ENCODE measurements around the gene EPB41L1. TPM values are rescaled to one million over a fixed set of nuclear protein-coding genes. Genes with fewer than 3 reads are reported as not detected.
A peak's percentile ranks its signal among the peaks of the same experiment; 100 is the strongest.

Gene EPB41L1
- polyA plus RNA-seq, 1 donor from 2014 or later, result 0.83 TPM

DNA sequence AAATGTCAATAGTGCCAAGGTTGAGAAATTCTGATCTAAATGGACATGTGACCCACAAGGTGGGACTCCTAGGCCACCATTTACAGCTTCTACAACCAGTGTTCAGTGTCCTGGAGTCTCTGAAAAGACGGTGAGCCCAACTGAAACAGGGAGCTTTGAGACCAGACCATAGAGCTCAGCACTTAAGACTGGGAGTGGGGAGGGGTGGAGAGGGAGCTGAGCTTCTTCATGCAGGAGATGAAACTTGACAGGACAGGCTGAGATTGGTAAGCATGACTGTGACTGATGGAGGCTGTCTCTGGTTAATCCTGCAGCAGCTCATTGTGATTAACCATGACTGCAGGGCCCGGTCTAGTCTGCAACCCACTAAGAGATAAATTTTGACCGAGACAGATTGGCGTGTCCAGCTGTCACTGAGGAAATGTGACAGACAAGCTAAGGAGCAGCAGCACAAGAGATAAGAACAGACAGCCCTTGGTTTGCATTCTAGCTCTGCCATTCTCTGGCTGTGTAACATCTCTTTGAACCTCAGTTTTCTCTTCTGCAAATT lies 80.3 kb downstream of the EPB41L1 start:
- peak overlapping the region in 3 of 4 donors; percentile 57 to 76 (median 66) for H3K4me3 Mint-ChIP-seq
- peak overlapping the region in 1 of 3 donors; percentile 23 for H3K27ac Mint-ChIP-seq
- H3K36me3 Mint-ChIP-seq, result peaks cover 2% of the 10 kb centered on the region
- H3K27me3 Mint-ChIP-seq, result peaks cover 1% of the 10 kb centered on the region
- H3K4me1 Mint-ChIP-seq, result peaks cover 20 to 29% (median 25%) of the 10 kb centered on the region in 3 donors
- no peaks in the 10 kb centered on the region for H3K9me3 Mint-ChIP-seq

- peaks cover 1% of the 10 kb centered on the region for H3K27me3 Mint-ChIP-seq
Observed at GRCh38 chr20:36235892-36236785, 81.6 kb downstream of the EPB41L1 start, which contains the start of gene AAR2. Gene AAR2, plus strand, starts transcription at chr20:36236478. Its CDS starts 3,391 bp downstream, at chr20:36239869.

GRCh38 chr20:36236786-36237121 lies 82.2 kb downstream of the EPB41L1 start:
- no peaks in the 10 kb centered on the region for H3K9me3 Mint-ChIP-seq
- no peaks in the 10 kb centered on the region for H3K27me3 Mint-ChIP-seq
- H3K4me1 Mint-ChIP-seq, result peaks cover 22 to 29% (median 29%) of the 10 kb centered on the region in 3 donors
- H3K36me3 Mint-ChIP-seq, result peaks cover 2% of the 10 kb centered on the region
- peak overlapping the region; percentile 91 to 98 (median 98) for H3K4me3 Mint-ChIP-seq
- peak overlapping the region; percentile 1 to 91 (median 65) for H3K27ac Mint-ChIP-seq

More at GRCh38 chr20:36235892-36236785, 81.6 kb downstream of the EPB41L1 start, which contains the start of gene AAR2:
- Mint-ChIP-seq H3K36me3 (peaks cover 2% of the 10 kb centered on the region), H3K27ac (peak within 1 kb of the TSS; percentile 1 to 91 (median 65)), H3K4me3 (peak within 1 kb of the TSS; percentile 91 to 98 (median 98)), H3K4me1 (peaks cover 22 to 29% (median 29%) of the 10 kb centered on the region in 3 donors), H3K9me3 (no peaks in the 10 kb centered on the region)

DNA sequence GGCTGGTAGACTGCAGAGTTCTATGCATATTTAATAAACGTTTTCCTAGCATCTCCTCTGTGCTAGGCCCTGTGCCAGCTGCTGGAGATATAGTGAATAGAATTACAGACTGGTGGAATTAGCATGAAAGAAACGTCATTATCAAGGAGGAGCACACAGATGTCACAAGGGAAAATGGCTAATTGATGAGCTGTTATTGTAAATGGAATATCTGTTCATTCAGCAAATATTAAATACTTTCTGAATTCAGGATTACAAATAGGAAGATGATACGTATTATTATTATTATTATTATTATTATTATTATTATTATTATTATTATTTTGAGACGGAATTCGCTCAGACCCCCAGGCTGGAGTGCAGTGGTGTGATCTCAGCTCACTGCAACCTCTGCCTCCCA lies 82.9 kb downstream of the EPB41L1 start:
- Mint-ChIP-seq H3K36me3 (peaks cover 2% of the 10 kb centered on the region), H3K4me1 (peaks cover 22 to 29% (median 29%) of the 10 kb centered on the region in 3 donors), H3K27ac (peak overlapping the region in 2 of 3 donors; percentile 1 to 65), H3K9me3 (no peaks in the 10 kb centered on the region), H3K27me3 (no peaks in the 10 kb centered on the region), H3K4me3 (peak overlapping the region; percentile 91 to 98 (median 98))

DNA sequence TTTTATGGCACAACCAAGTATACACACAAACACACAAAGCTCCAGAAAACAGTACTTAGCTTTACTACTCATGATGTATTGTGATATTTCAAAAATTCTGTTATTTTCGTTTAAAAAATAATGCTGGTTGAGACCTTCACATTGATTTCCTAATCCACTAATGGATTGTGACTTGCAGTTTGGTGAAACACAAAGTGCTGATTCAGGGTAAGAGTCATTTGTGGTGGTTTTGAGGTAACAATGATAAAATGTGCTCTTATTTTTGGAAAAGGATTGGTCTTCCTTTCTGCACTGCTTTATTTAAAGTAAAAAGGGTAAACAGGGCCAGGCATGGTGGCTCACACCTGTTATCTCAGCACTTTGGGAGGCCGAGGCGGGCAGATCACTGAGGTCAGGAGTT lies 83.6 kb downstream of the EPB41L1 start:
- peak overlapping the region in 1 of 3 donors; percentile 31 for H3K27ac Mint-ChIP-seq
- H3K27me3 Mint-ChIP-seq, result no peaks in the 10 kb centered on the region
- H3K9me3 Mint-ChIP-seq, result no peaks in the 10 kb centered on the region
- peaks cover 22 to 29% (median 29%) of the 10 kb centered on the region in 3 donors for H3K4me1 Mint-ChIP-seq
- H3K4me3 Mint-ChIP-seq, result peak overlapping the region; percentile 60 to 72 (median 66)
- H3K36me3 Mint-ChIP-seq, result peaks cover 2% of the 10 kb centered on the region

DNA sequence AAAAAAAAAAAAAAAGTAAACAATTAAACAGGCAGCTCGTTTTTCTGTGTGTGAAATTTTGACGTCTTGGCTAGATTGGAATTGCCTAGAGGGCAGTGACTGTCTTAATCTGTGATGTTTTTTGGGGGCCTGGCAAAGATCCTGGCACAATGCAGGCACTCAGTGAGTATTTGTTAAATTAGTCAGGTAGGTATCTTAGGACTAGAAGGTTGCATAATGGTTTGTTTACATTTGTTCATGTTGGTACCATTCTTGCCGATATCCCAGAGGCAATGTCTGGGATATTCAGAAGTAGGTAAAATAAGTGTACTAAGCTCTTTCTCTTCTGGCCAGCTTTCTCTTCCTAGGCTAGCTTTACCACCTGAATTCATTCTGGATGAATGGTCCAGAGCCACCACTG lies 84.2 kb downstream of the EPB41L1 start:
- Mint-ChIP-seq H3K27me3 (no peaks in the 10 kb centered on the region), H3K4me3 (peak overlapping the region in 3 of 4 donors; percentile 42 to 69 (median 68)), H3K36me3 (peaks cover 2% of the 10 kb centered on the region), H3K4me1 (peaks cover 22 to 29% (median 29%) of the 10 kb centered on the region in 3 donors), H3K27ac (no peak overlapping the region), H3K9me3 (no peaks in the 10 kb centered on the region)

DNA sequence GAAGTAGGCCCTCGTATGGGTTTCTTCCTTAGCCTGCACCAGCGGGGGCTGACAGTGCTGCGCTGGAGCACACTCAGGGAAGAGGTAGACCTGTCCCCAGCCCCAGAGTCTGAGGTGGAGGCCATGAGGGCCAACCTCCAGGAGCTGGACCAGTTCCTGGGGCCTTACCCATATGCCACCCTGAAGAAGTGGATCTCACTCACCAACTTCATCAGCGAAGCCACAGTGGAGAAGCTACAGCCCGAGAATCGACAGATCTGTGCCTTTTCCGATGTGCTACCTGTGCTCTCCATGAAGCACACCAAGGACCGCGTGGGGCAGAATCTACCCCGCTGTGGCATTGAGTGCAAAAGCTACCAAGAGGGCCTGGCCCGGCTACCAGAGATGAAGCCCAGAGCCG lies 85.5 kb downstream of the EPB41L1 start:
- Mint-ChIP-seq H3K9me3 (no peaks in the 10 kb centered on the region), H3K36me3 (peaks cover 6% of the 10 kb centered on the region), H3K4me1 (peaks cover 22 to 29% (median 29%) of the 10 kb centered on the region in 3 donors), H3K27me3 (no peaks in the 10 kb centered on the region), H3K4me3 (no peak overlapping the region), H3K27ac (no peak overlapping the region)

- H3K4me1 Mint-ChIP-seq, result peaks cover 16 to 26% (median 20%) of the 10 kb centered on the region in 3 donors
- peaks cover 6% of the 10 kb centered on the region for H3K36me3 Mint-ChIP-seq
- no peaks in the 10 kb centered on the region for H3K27me3 Mint-ChIP-seq
- H3K4me3 Mint-ChIP-seq, result no peak overlapping the region
- H3K27ac Mint-ChIP-seq, result no peak overlapping the region
- H3K9me3 Mint-ChIP-seq, result no peaks in the 10 kb centered on the region
Observed at GRCh38 chr20:36241678-36242077, 87.1 kb downstream of the EPB41L1 start.

GRCh38 chr20:36243726-36244125 lies 89.2 kb downstream of the EPB41L1 start:
- Mint-ChIP-seq H3K4me1 (peaks cover 9 to 15% (median 12%) of the 10 kb centered on the region in 3 donors), H3K4me3 (no peak overlapping the region), H3K36me3 (peaks cover 8% of the 10 kb centered on the region), H3K27ac (no peak overlapping the region), H3K27me3 (no peaks in the 10 kb centered on the region), H3K9me3 (no peaks in the 10 kb centered on the region)

- H3K27me3 Mint-ChIP-seq, result no peaks in the 10 kb centered on the region
- H3K9me3 Mint-ChIP-seq, result no peaks in the 10 kb centered on the region
- H3K4me3 Mint-ChIP-seq, result no peak overlapping the region
- H3K4me1 Mint-ChIP-seq, result peaks cover 0 to 7% (median 7%) of the 10 kb centered on the region in 3 donors
- peaks cover 7% of the 10 kb centered on the region for H3K36me3 Mint-ChIP-seq
- H3K27ac Mint-ChIP-seq, result peak overlapping the region in 1 of 3 donors; percentile 39
Observed at GRCh38 chr20:36246401-36246800, 91.9 kb downstream of the EPB41L1 start.

DNA sequence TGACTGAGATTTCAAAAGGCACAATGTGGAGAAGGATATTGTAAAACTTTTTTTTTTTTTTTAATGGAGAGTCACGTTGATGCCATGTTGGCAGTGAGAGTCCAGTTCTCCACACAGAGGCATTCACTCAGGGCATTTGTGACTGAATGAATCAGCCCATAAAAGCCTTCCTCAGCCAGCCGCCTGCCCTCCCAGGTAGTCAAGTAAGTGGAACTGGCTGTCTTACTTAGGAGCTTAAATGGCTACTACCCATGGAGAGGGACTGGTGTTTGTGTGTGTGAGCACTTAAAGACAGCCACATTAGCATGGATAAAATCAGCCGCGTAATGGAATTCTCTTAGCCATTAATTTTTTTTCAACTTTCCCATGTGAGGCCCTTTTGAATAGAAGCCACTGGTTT lies 94.3 kb downstream of the EPB41L1 start:
- H3K36me3 Mint-ChIP-seq, result peaks cover 7% of the 10 kb centered on the region
- no peak overlapping the region for H3K27ac Mint-ChIP-seq
- peaks cover 0 to 10% (median 7%) of the 10 kb centered on the region in 3 donors for H3K4me1 Mint-ChIP-seq

GRCh38 chr20:36249450-36249849 lies 94.9 kb downstream of the EPB41L1 start:
- Mint-ChIP-seq H3K4me1 (peaks cover 0 to 10% (median 7%) of the 10 kb centered on the region in 3 donors), H3K27me3 (no peaks in the 10 kb centered on the region), H3K27ac (no peak overlapping the region), H3K9me3 (no peaks in the 10 kb centered on the region), H3K36me3 (peaks cover 4% of the 10 kb centered on the region), H3K4me3 (no peak overlapping the region)

More for the DNA sequence above, 94.3 kb downstream of the EPB41L1 start:
- Mint-ChIP-seq H3K9me3 (no peaks in the 10 kb centered on the region), H3K27me3 (no peaks in the 10 kb centered on the region), H3K4me3 (no peak overlapping the region)

DNA sequence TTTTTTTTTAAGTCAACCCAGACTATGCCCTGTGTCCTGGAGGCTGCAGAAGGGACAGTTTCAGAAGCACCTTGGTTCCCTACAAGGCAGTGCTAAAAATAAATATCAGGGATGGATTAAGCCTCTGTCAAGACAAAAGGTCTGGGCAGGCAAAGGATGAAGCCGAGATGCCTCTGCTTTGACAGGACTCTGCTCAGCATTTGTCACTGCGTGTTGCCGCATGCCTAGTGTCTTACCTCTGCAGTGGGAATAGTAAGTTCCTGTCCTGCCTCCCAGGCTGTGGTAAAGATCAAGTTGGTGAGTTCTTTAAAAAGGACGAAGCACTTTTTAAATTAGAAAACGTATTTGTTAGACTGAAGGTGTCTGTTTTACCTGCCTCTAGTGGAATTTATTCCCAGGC lies 96.9 kb downstream of the EPB41L1 start:
- H3K27ac Mint-ChIP-seq, result no peak overlapping the region
- no peaks in the 10 kb centered on the region for H3K27me3 Mint-ChIP-seq
- H3K4me3 Mint-ChIP-seq, result no peak overlapping the region
- H3K4me1 Mint-ChIP-seq, result peaks cover 0 to 10% (median 7%) of the 10 kb centered on the region in 3 donors
- no peaks in the 10 kb centered on the region for H3K9me3 Mint-ChIP-seq
- peaks cover 4% of the 10 kb centered on the region for H3K36me3 Mint-ChIP-seq

- Mint-ChIP-seq H3K27ac (no peak overlapping the region), H3K4me1 (peaks cover 0 to 10% (median 7%) of the 10 kb centered on the region in 3 donors), H3K4me3 (no peak overlapping the region), H3K27me3 (no peaks in the 10 kb centered on the region), H3K9me3 (no peaks in the 10 kb centered on the region), H3K36me3 (peaks cover 4% of the 10 kb centered on the region)
Observed at GRCh38 chr20:36252511-36252910, 98.0 kb downstream of the EPB41L1 start.

GRCh38 chr20:36253036-36253435 lies 98.5 kb downstream of the EPB41L1 start:
- no peak overlapping the region for H3K4me3 Mint-ChIP-seq
- peaks cover 0 to 9% (median 7%) of the 10 kb centered on the region in 3 donors for H3K4me1 Mint-ChIP-seq
- H3K27ac Mint-ChIP-seq, result no peak overlapping the region
- H3K9me3 Mint-ChIP-seq, result no peaks in the 10 kb centered on the region
- peaks cover under 1% of the 10 kb centered on the region for H3K36me3 Mint-ChIP-seq
- no peaks in the 10 kb centered on the region for H3K27me3 Mint-ChIP-seq

Data from IgD-negative memory B cell (primary cell).